HT-29 (cell line): ENCODE results near the gene PC. TPM values are rescaled to one million over a fixed set of nuclear protein-coding genes. Genes with fewer than 3 reads are reported as not detected.
A peak's percentile ranks its signal among the peaks of the same experiment; 100 is the strongest.

Experiments used
- DNase-seq: peaks from one replicate; pipeline ENCODE4 v3.0.0-alpha.2; 2015; ENCODE audit warnings: low spot score
- total RNA-seq: library from RNA; depleted of rRNA; stranded (reverse); fragments of >200 nt; shearing (Covaris generic); gene quantifications from 2 replicates; pipeline ENCODE4 v1.2.3, GENCODE V29; 2014

Gene PC
- total RNA-seq, 1 experiment from 2014 or later = 48.8 TPM

GRCh38 chr11:66883016-66883965, 74.9 kb downstream of the PC start:
- peak; percentile 86 for DNase-seq

GRCh38 chr11:66882561-66883015, 75.6 kb downstream of the PC start:
- no peak for DNase-seq

GRCh38 chr11:66881927-66882452, 76.2 kb downstream of the PC start:
- no peak for DNase-seq

- no peak for DNase-seq
These were observed 76.7 kb downstream of the PC start for GRCh38 chr11:66881451-66881835.

GRCh38 chr11:66880496-66881450, 77.4 kb downstream of the PC start:
- peak; percentile 39 for DNase-seq

GRCh38 chr11:66879999-66880398, 78.2 kb downstream of the PC start:
- no peak for DNase-seq

GRCh38 chr11:66879583-66879982, 78.6 kb downstream of the PC start:
- DNase-seq = no peak

- DNase-seq = no peak
These were observed 79.2 kb downstream of the PC start for GRCh38 chr11:66879000-66879399.

- no peak for DNase-seq
These were observed 79.7 kb downstream of the PC start for GRCh38 chr11:66878474-66878873.

- DNase-seq = no peak
These were observed 80.4 kb downstream of the PC start for GRCh38 chr11:66877588-66878385.

GRCh38 chr11:66875378-66875777, 82.8 kb downstream of the PC start:
- no peak for DNase-seq

- DNase-seq = no peak
These were observed 84.0 kb downstream of the PC start for GRCh38 chr11:66874232-66874631.

- DNase-seq = no peak
These were observed 86.7 kb downstream of the PC start for GRCh38 chr11:66871521-66871901.

GRCh38 chr11:66870616-66871520, 87.3 kb downstream of the PC start:
- DNase-seq = no peak

- no peak for DNase-seq
These were observed 88.1 kb downstream of the PC start for GRCh38 chr11:66870131-66870530.

- no peak for DNase-seq
These were observed 88.7 kb downstream of the PC start for GRCh38 chr11:66869567-66869870.

- DNase-seq = peak; percentile 88
These were observed 89.2 kb downstream of the PC start for GRCh38 chr11:66868726-66869566.

GRCh38 chr11:66868082-66868725, 90.0 kb downstream of the PC start:
- no peak for DNase-seq
